KMS-11 (cell line): ENCODE results near the gene MUC22.
"Not testable (repeated sequence)": the region's sequence is repeated elsewhere in the genome, so short reads cannot be mapped to it uniquely, and the experiment has no call there.

Experiments used
- H2AFZ ChIP-seq: fragments of 200-600 bp; sonication (generic); 2 replicates; pipeline ENCODE4 v1.6.1; 2016; ENCODE audit warnings: antibody characterized with exemption, mixed run types, low read depth
- H3K27ac ChIP-seq: fragments of 200-600 bp; sonication (generic); 2 replicates; pipeline ENCODE4 v1.6.1; 2016; ENCODE audit warnings: mild to moderate bottlenecking, mixed run types
- H3K27me3 ChIP-seq: fragments of 200-600 bp; sonication (generic); 2 replicates; pipeline ENCODE4 v1.6.1; 2017; ENCODE audit warnings: mild to moderate bottlenecking, low read depth, mixed run types, moderate library complexity; ENCODE audit not compliant: insufficient read depth
- H3K36me3 ChIP-seq: fragments of 200-600 bp; sonication (generic); 2 replicates; pipeline ENCODE4 v1.6.1; 2017; ENCODE audit warnings: mild to moderate bottlenecking, mixed run types; ENCODE audit not compliant: insufficient read depth
- H3K4me1 ChIP-seq: fragments of 200-600 bp; sonication (generic); 2 replicates; pipeline ENCODE4 v1.6.1; 2016; ENCODE audit warnings: mild to moderate bottlenecking, low read depth, mixed run types; ENCODE audit not compliant: poor library complexity, severe bottlenecking
- H3K4me2 ChIP-seq: fragments of 200-600 bp; sonication (generic); 2 replicates; pipeline ENCODE4 v1.7.0; 2016; ENCODE audit warnings: mild to moderate bottlenecking, mixed run types
- H3K4me3 ChIP-seq: fragments of 200-600 bp; sonication (generic); IDR thresholded peaks from 2 replicates; pipeline ENCODE4 v1.6.1; 2017; ENCODE audit warnings: low read depth, low read length, mixed read lengths; ENCODE audit not compliant: insufficient read depth
- H3K79me2 ChIP-seq: fragments of 200-600 bp; sonication (generic); 2 replicates; pipeline ENCODE4 v1.6.1; 2016; ENCODE audit warnings: low read depth, mixed run types; ENCODE audit not compliant: insufficient read depth
- H3K9ac ChIP-seq: fragments of 200-600 bp; sonication (generic); 2 replicates; pipeline ENCODE4 v1.6.1; 2016; ENCODE audit warnings: mild to moderate bottlenecking, mixed run types
- H4K20me1 ChIP-seq: fragments of 200-600 bp; sonication (generic); 2 replicates; pipeline ENCODE4 v1.6.1; 2016; ENCODE audit warnings: mild to moderate bottlenecking, mixed run types; ENCODE audit not compliant: insufficient read depth
- TF ChIP-seq, protein P1 (sequence below): fragments of 200-600 bp; sonication (generic); conservative IDR thresholded peaks from 2 replicates; pipeline ENCODE4 v1.6.1; 2017; ENCODE audit warnings: low read depth, mild to moderate bottlenecking, antibody characterized with exemption, low read length, moderate library complexity, mixed read lengths

MUC22 gene

DNA sequence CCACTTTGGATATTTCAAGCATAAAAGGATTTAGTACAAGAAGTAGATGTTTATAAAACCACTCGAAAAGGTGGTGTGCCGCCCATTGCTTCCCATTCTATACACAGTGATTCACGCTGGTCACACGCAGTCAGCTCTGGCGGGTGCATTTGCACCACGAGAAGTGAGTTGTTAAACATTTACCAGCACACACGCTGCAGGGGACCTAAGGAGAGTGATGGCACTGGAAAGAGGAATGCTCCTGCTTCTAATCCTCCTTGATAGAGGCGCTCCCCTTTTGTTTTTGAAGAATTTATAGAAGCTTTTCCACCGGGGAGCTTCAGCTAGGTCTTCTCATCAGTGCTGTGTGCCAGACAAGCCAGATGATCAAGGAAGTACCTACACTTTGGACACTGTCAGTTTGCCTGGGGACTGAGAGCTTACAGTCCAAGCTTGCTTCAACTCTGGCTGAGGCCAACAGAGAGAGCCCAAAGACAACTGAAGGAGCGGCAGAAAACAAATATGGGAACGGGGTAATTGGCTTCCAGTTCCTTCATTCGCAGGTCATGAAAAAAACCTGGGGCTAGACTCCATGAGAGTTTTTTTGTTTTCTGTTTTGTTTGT is 31.2 kb downstream of the MUC22 start:
- Histone ChIP-seq H3K36me3 (no peaks in the 10 kb centered on the region), H3K79me2 (no peaks in the 10 kb centered on the region), H3K9ac (no peak overlapping the region), H3K4me2 (no peak overlapping the region), H3K27me3 (no peaks in the 10 kb centered on the region), H4K20me1 (no peaks in the 10 kb centered on the region), H3K4me3 (no peak overlapping the region), H3K4me1 (no peaks in the 10 kb centered on the region), H3K27ac (no peak overlapping the region), H2AFZ (no peak overlapping the region)
- TF ChIP-seq, protein P1, sequence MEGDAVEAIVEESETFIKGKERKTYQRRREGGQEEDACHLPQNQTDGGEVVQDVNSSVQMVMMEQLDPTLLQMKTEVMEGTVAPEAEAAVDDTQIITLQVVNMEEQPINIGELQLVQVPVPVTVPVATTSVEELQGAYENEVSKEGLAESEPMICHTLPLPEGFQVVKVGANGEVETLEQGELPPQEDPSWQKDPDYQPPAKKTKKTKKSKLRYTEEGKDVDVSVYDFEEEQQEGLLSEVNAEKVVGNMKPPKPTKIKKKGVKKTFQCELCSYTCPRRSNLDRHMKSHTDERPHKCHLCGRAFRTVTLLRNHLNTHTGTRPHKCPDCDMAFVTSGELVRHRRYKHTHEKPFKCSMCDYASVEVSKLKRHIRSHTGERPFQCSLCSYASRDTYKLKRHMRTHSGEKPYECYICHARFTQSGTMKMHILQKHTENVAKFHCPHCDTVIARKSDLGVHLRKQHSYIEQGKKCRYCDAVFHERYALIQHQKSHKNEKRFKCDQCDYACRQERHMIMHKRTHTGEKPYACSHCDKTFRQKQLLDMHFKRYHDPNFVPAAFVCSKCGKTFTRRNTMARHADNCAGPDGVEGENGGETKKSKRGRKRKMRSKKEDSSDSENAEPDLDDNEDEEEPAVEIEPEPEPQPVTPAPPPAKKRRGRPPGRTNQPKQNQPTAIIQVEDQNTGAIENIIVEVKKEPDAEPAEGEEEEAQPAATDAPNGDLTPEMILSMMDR: no peak

DNA sequence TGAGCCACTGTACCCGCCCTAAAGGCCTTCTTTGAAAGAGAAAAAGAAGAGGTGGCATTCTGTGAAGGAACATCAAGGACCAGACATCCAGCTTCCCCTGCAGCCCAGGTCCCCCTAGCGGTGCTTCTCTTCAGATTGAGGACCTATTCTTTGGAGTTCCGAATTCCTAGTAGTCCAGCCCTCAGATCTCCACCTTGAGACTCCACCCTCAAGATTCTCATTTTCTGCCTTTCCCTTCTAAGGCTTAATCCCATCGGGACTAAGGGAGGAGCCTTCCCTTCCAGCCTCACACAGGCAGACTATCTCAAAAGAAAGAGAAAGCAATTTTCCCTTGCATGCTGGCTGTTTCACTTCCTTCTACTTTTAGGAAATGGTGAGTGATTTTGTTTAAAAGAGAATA is 32.5 kb downstream of the MUC22 start:
- Histone ChIP-seq H3K27me3 (no peaks in the 10 kb centered on the region), H4K20me1 (no peaks in the 10 kb centered on the region), H3K4me2 (0 out of 2 replicates have a peak overlapping the region, but pooled peaks have one; percentile 10), H3K9ac (no peak overlapping the region), H3K4me3 (no peak overlapping the region), H3K36me3 (no peaks in the 10 kb centered on the region), H2AFZ (peak overlapping the region; percentile 9), H3K79me2 (no peaks in the 10 kb centered on the region), H3K27ac (no peak overlapping the region), H3K4me1 (no peaks in the 10 kb centered on the region)
- TF ChIP-seq, protein P1: peak; percentile 63

DNA sequence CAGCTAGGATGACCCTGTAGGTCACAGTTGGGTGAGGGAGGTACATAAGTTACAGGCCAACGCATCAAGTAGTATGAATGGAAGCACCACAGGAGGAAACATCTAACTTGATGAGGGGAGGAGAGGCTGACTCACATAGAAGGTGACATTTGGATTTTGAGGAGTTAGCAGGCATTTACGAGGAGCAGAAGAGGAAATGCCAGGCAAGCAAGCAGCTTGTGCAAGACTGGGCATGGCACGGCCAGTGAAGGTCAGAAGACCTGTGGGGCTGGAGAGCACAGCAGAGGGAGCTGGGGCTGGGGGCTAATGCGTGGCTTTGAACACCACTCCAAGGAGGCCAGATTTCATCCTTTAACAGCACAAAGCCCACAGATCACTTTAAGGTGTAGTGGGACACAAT is 37.8 kb downstream of the MUC22 start:
- H3K27me3 ChIP-seq: no peaks in the 10 kb centered on the region
- TF ChIP-seq, protein P1: no peak
- no peak overlapping the region for H3K4me3 ChIP-seq
- H2AFZ ChIP-seq: no peak overlapping the region
- H3K27ac ChIP-seq: no peak overlapping the region
- H3K36me3 ChIP-seq: no peaks in the 10 kb centered on the region
- H3K79me2 ChIP-seq: no peaks in the 10 kb centered on the region
- no peaks in the 10 kb centered on the region for H4K20me1 ChIP-seq
- H3K4me1 ChIP-seq: no peaks in the 10 kb centered on the region
- no peak overlapping the region for H3K9ac ChIP-seq
- H3K4me2 ChIP-seq: no peak overlapping the region

DNA sequence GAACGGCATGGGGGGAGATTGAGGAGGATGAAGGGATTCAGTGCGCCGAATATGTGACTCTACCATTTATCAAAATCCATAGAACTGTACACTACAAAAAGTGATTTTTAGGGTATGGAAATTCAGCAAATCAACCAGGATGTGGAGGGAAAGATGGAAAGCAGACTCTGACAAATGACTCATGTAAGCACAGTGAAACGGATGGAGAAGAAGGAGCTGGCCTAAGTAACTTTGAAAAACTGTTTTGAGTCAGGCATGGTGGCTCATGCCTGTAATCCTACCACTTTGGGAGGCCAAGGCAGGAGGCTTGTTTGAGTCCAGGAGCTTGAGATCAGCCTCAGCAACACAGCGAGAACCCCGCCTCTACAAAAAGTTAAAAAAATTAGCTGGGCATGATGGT is 39.2 kb downstream of the MUC22 start:
- Histone ChIP-seq H4K20me1 (no peaks in the 10 kb centered on the region), H3K9ac (no peak overlapping the region), H3K27ac (no peak overlapping the region), H3K4me1 (no peaks in the 10 kb centered on the region), H3K79me2 (no peaks in the 10 kb centered on the region), H3K27me3 (no peaks in the 10 kb centered on the region), H3K4me3 (no peak overlapping the region), H3K36me3 (no peaks in the 10 kb centered on the region), H2AFZ (no peak overlapping the region), H3K4me2 (no peak overlapping the region)
- TF ChIP-seq, protein P1: no peak

DNA sequence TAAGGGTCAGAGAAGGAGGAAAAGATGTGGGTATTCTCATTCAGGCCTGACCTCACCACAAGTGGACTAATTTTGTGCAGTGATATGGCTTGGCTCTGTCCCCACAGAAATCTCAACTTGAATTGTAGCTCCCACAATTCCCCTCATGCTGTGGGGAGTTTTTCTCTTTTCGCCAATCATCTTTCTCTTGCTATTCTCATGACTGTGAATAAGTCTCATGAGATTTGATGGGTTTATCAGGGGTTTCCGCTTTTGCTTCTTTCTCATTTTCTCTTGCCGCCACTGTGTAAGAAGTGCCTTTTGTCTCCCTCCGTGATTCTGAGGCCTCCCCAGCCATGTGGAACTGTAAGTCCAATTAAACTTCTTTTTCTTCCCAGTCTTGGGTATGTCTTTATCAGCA is 42.9 kb downstream of the MUC22 start:
- H3K4me3 ChIP-seq, H3K4me2 ChIP-seq, H3K4me1 ChIP-seq, H4K20me1 ChIP-seq, H3K36me3 ChIP-seq, H2AFZ ChIP-seq, H3K9ac ChIP-seq, H3K27ac ChIP-seq, H3K27me3 ChIP-seq, H3K79me2 ChIP-seq: not testable (repeated sequence)
